Suprapubic skin (tissue), 4 donors: ENCODE data around the gene SLC22A23. TPM values are rescaled to one million over a fixed set of nuclear protein-coding genes. Genes with fewer than 3 reads are reported as not detected.
A peak's percentile ranks its signal among the peaks of the same experiment; 100 is the strongest.

Experiments used
- DNase-seq, 2 donors: peaks; one replicate each; pipeline ENCODE4 v3.0.0-alpha.2; 2019; ENCODE audit warnings: low spot score in 2 of 2
- H3K27ac ChIP-seq: fragments of 200-600 bp; sonication (generic); one replicate; pipeline ENCODE4 v1.5.1; 2019
- H3K27me3 ChIP-seq: fragments of 200-600 bp; sonication (generic); one replicate; pipeline ENCODE4 v1.5.1; 2019
- H3K36me3 ChIP-seq: fragments of 200-600 bp; sonication (generic); one replicate; pipeline ENCODE4 v1.5.1; 2019
- H3K4me1 ChIP-seq: fragments of 200-600 bp; sonication (generic); one replicate; pipeline ENCODE4 v1.5.1; 2019
- H3K4me3 ChIP-seq: fragments of 200-600 bp; sonication (generic); one replicate; pipeline ENCODE4 v1.5.1; 2019; ENCODE audit warnings: mild to moderate bottlenecking
- H3K9me3 ChIP-seq: fragments of 200-600 bp; sonication (generic); one replicate; pipeline ENCODE4 v1.5.1; 2019
- CTCF ChIP-seq, 2 donors: fragments of 200-600 bp in 1 of 2; fragments of 450-650 bp in 1 of 2; sonication (generic) in 1 of 2; IDR thresholded peaks; one replicate each; pipeline ENCODE4 v1.5.1; 2016 to 2019; ENCODE audit warnings: antibody characterized with exemption in 2 of 2, mild to moderate bottlenecking in 1 of 2, moderate library complexity in 1 of 2
- EP300 ChIP-seq: sonication (generic); formaldehyde crosslinking; IDR thresholded peaks from one replicate; pipeline ENCODE4 v1.6.1; 2017; ENCODE audit warnings: antibody characterized with exemption
- POLR2A ChIP-seq, 2 donors: fragments of 450-650 bp; IDR thresholded peaks; one replicate each; pipeline ENCODE4 v1.6.1; 2017; ENCODE audit warnings: antibody characterized with exemption in 2 of 2, mild to moderate bottlenecking in 2 of 2, moderate library complexity in 2 of 2
- POLR2AphosphoS5 ChIP-seq, 3 donors: sonication (generic); formaldehyde crosslinking; IDR thresholded peaks; one replicate each; pipeline ENCODE4 v1.6.1; 2017; ENCODE audit warnings: antibody characterized with exemption in 3 of 3
- WGBS: methylation state at CpG from one replicate; pipeline ENCODE4 v1.1.5; 2018; 5-methylcytosine and 5-hydroxymethylcytosine counted together
- total RNA-seq, 4 donors: library from RNA; depleted of rRNA; stranded (reverse); fragments of >200 nt; gene quantifications; one replicate each; pipeline ENCODE4 v1.1.0, GENCODE V29; 2016

SLC22A23 gene
- total RNA-seq, 4 donors from 2014 or later, result 38.2 to 59.8 (median 48.1) TPM

GRCh38 chr6:3455569-3456394, 1.1 kb downstream of the SLC22A23 start:
- peak overlapping the region; percentile 75 for H3K4me3 ChIP-seq
- peaks cover 45% of the 10 kb centered on the region for H3K4me1 ChIP-seq
- no peaks in the 10 kb centered on the region for H3K27me3 ChIP-seq
- TF ChIP-seq POLR2A (IDR thresholded peaks at IDR 0.05), result no peak
- no peak for TF ChIP-seq EP300
- no peak for TF ChIP-seq CTCF (IDR thresholded peaks at IDR 0.05)
- TF ChIP-seq POLR2AphosphoS5 (IDR thresholded peaks at IDR 0.05), result no peak
- H3K27ac ChIP-seq, result peak overlapping the region; percentile 2
- 0% methylated on average over 9 of the region's 58 CpGs for WGBS
- no peaks in the 10 kb centered on the region for H3K36me3 ChIP-seq
- H3K9me3 ChIP-seq, result no peaks in the 10 kb centered on the region
- DNase-seq, result no peak

- Histone ChIP-seq H3K4me1 (peaks cover 49% of the 10 kb centered on the region), H3K4me3 (peak overlapping the region; percentile 75), H3K27ac (no peak overlapping the region), H3K9me3 (no peaks in the 10 kb centered on the region), H3K36me3 (no peaks in the 10 kb centered on the region), H3K27me3 (no peaks in the 10 kb centered on the region)
- no peak for TF ChIP-seq POLR2AphosphoS5 (IDR thresholded peaks at IDR 0.05)
- TF ChIP-seq POLR2A (IDR thresholded peaks at IDR 0.05), result no peak
- no peak for TF ChIP-seq EP300
- no peak for TF ChIP-seq CTCF (IDR thresholded peaks at IDR 0.05)
- DNase-seq, result no peak
- WGBS, result 18% methylated on average over 11 of the region's 11 CpGs
Measured at GRCh38 chr6:3455147-3455568, 1.7 kb downstream of the SLC22A23 start.

- no peak for DNase-seq
- Histone ChIP-seq H3K27me3 (no peaks in the 10 kb centered on the region), H3K27ac (no peak overlapping the region), H3K4me3 (peak overlapping the region; percentile 75), H3K9me3 (no peaks in the 10 kb centered on the region), H3K36me3 (no peaks in the 10 kb centered on the region), H3K4me1 (peaks cover 49% of the 10 kb centered on the region)
- WGBS, result 60% methylated on average over 6 of the region's 6 CpGs
- TF ChIP-seq CTCF (IDR thresholded peaks at IDR 0.05) (no peak), POLR2AphosphoS5 (IDR thresholded peaks at IDR 0.05) (no peak), EP300 (no peak), POLR2A (IDR thresholded peaks at IDR 0.05) (no peak)
Measured at GRCh38 chr6:3454273-3455010, 2.4 kb downstream of the SLC22A23 start.

GRCh38 chr6:3453413-3454272, 3.2 kb downstream of the SLC22A23 start:
- TF ChIP-seq POLR2AphosphoS5 (IDR thresholded peaks at IDR 0.05) (no peak), EP300 (no peak), CTCF (IDR thresholded peaks at IDR 0.05) (no peak), POLR2A (IDR thresholded peaks at IDR 0.05) (no peak)
- H3K9me3 ChIP-seq, result no peaks in the 10 kb centered on the region
- no peaks in the 10 kb centered on the region for H3K36me3 ChIP-seq
- no peak for DNase-seq
- H3K4me1 ChIP-seq, result peaks cover 49% of the 10 kb centered on the region
- WGBS, result 67% methylated on average over 5 of the region's 5 CpGs
- H3K4me3 ChIP-seq, result peak overlapping the region; percentile 75
- H3K27ac ChIP-seq, result no peak overlapping the region
- H3K27me3 ChIP-seq, result no peaks in the 10 kb centered on the region
